Mammary epithelial cell (primary cell): ENCODE measurements around the gene DERL3.

Experiments used
- CTCF ChIP-seq, 2 donors: IDR thresholded peaks in 1 of 2; conservative IDR thresholded peaks in 1 of 2; 2 replicates each; pipeline ENCODE4 v1.5.1; 2011 to 2012; ENCODE audit warnings: inconsistent platforms in 2 of 2, low read length in 2 of 2, mild to moderate bottlenecking in 2 of 2, control low read depth in 1 of 2, low read depth in 1 of 2; ENCODE audit not compliant: insufficient read depth in 1 of 2; ENCODE audit errors: extremely low read depth in 1 of 2
- EZH2 ChIP-seq: IDR thresholded peaks from 2 replicates; pipeline ENCODE4 v1.6.1; 2012; ENCODE audit warnings: low read length, inconsistent platforms, borderline replicate concordance

GRCh38 chr22:23877566-23877965 lies 38.8 kb upstream of the DERL3 start:
- no peak for TF ChIP-seq CTCF (conservative IDR thresholded peaks at IDR 0.05 in 1 of 2, IDR thresholded peaks at IDR 0.05 in 1 of 2; ENCODE audit: extremely low read depth in 1 of 2, insufficient read depth in 1 of 2, low read depth in 1 of 2, low read length in 2 of 2)
- no peak for TF ChIP-seq EZH2
